Measurements from ENCODE around the gene MPP1. TPM values are rescaled to one million over a fixed set of nuclear protein-coding genes. Genes with fewer than 3 reads are reported as not detected.

Gene MPP1

Small RNA genes lying within 50 kb of the gene (small RNA-seq; reads per million reads assigned to genes)
- not detected for gene SNORA36A (ENCODE audit: insufficient read depth)

All from mesendoderm (in vitro differentiated cells).